Measurements from ENCODE around the gene PSMC3.
"Not testable (repeated sequence)": the region's sequence is repeated elsewhere in the genome, so short reads cannot be mapped to it uniquely, and the experiment has no call there.

Gene PSMC3

GRCh38 chr11:47426062-47426956 lies at the start of gene PSMC3:
TSS of gene PSMC3 (minus strand) at chr11:47426439. CDS start at chr11:47426279, 160 bp downstream.
- in situ Hi-C loops (cut with HindIII; ENCODE audit: low sequenced_read_pairs), result no loop called here

GRCh38 chr11:47470671-47471070 lies 44.4 kb upstream of the PSMC3 start:
- in situ Hi-C loops (cut with HindIII; ENCODE audit: low sequenced_read_pairs), result no loop called here

- in situ Hi-C loops (cut with HindIII; ENCODE audit: low sequenced_read_pairs), result loop anchor here (5.0 kb wide), 1 partner anchor 88 kb away; no protein-coding TSS in a partner anchor
Measured at GRCh38 chr11:47469361-47470179, 43.3 kb upstream of the PSMC3 start.

GRCh38 chr11:47468598-47469214 lies 42.5 kb upstream of the PSMC3 start:
- in situ Hi-C loops (cut with HindIII; ENCODE audit: low sequenced_read_pairs), result loop anchor here (5.0 kb wide), 1 partner anchor 89 kb away; no protein-coding TSS in a partner anchor

- in situ Hi-C loops (cut with HindIII; ENCODE audit: low sequenced_read_pairs), result loop anchor here (5.0 kb wide), 1 partner anchor 90 kb away; no protein-coding TSS in a partner anchor
Measured at GRCh38 chr11:47467357-47467756, 41.1 kb upstream of the PSMC3 start.

GRCh38 chr11:47466701-47467250 lies 40.5 kb upstream of the PSMC3 start:
- in situ Hi-C loops (cut with HindIII; ENCODE audit: low sequenced_read_pairs), result loop anchor here (5.0 kb wide), 1 partner anchor 91 kb away; no protein-coding TSS in a partner anchor

GRCh38 chr11:47466201-47466600 lies 40.0 kb upstream of the PSMC3 start:
- in situ Hi-C loops (cut with HindIII; ENCODE audit: low sequenced_read_pairs), result loop anchor here (5.0 kb wide), 1 partner anchor 91 kb away; no protein-coding TSS in a partner anchor

GRCh38 chr11:47464483-47464882 lies 38.2 kb upstream of the PSMC3 start:
- in situ Hi-C loops (cut with HindIII; ENCODE audit: low sequenced_read_pairs), result no loop called here

- in situ Hi-C loops (cut with HindIII; ENCODE audit: low sequenced_read_pairs), result no loop called here
Measured at GRCh38 chr11:47461876-47462275, 35.6 kb upstream of the PSMC3 start.

- in situ Hi-C loops (cut with HindIII; ENCODE audit: low sequenced_read_pairs), result no loop called here
Measured at GRCh38 chr11:47460571-47461235, 34.5 kb upstream of the PSMC3 start.

GRCh38 chr11:47454258-47454671 lies 28.0 kb upstream of the PSMC3 start:
- in situ Hi-C loops (cut with HindIII; ENCODE audit: low sequenced_read_pairs), result not testable (repeated sequence)

GRCh38 chr11:47453365-47453764 lies 27.1 kb upstream of the PSMC3 start:
- in situ Hi-C loops (cut with HindIII; ENCODE audit: low sequenced_read_pairs), result no loop called here

- in situ Hi-C loops (cut with HindIII; ENCODE audit: low sequenced_read_pairs), result no loop called here
Measured at GRCh38 chr11:47451990-47452389, 25.8 kb upstream of the PSMC3 start.

- in situ Hi-C loops (cut with HindIII; ENCODE audit: low sequenced_read_pairs), result no loop called here
Measured at GRCh38 chr11:47451436-47451835, 25.2 kb upstream of the PSMC3 start.

- in situ Hi-C loops (cut with HindIII; ENCODE audit: low sequenced_read_pairs), result loop anchor here (10.0 kb wide), 1 partner anchor 55 kb away; no protein-coding TSS in a partner anchor
Measured at GRCh38 chr11:47449541-47449940, 23.3 kb upstream of the PSMC3 start.

GRCh38 chr11:47448566-47449427 lies 22.6 kb upstream of the PSMC3 start, which contains the start of gene RAPSN:
TSS of gene RAPSN (minus strand) at chr11:47449136. CDS start at chr11:47448964, 172 bp downstream.
- in situ Hi-C loops (cut with HindIII; ENCODE audit: low sequenced_read_pairs), result loop anchor here (10.0 kb wide), 1 partner anchor 54 kb away; no protein-coding TSS in a partner anchor

GRCh38 chr11:47447906-47448305 lies 21.7 kb upstream of the PSMC3 start:
- in situ Hi-C loops (cut with HindIII; ENCODE audit: low sequenced_read_pairs), result loop anchor here (10.0 kb wide), 1 partner anchor 53 kb away; no protein-coding TSS in a partner anchor

GRCh38 chr11:47446833-47447232 lies 20.6 kb upstream of the PSMC3 start:
- in situ Hi-C loops (cut with HindIII; ENCODE audit: low sequenced_read_pairs), result loop anchor here (10.0 kb wide), 1 partner anchor 52 kb away; no protein-coding TSS in a partner anchor

GRCh38 chr11:47445840-47446239 lies 19.6 kb upstream of the PSMC3 start:
- in situ Hi-C loops (cut with HindIII; ENCODE audit: low sequenced_read_pairs), result loop anchor here (10.0 kb wide), 1 partner anchor 51 kb away; no protein-coding TSS in a partner anchor
